GM21515 (cell line): ENCODE data around the gene SLC23A3.

ENCODE experiments used
- ATAC-seq: cut with Tn5 transposase; IDR thresholded peaks from one replicate; pipeline ENCODE4 v1.9.1; 2021; ENCODE audit not compliant: unreplicated experiment

SLC23A3 gene

DNA sequence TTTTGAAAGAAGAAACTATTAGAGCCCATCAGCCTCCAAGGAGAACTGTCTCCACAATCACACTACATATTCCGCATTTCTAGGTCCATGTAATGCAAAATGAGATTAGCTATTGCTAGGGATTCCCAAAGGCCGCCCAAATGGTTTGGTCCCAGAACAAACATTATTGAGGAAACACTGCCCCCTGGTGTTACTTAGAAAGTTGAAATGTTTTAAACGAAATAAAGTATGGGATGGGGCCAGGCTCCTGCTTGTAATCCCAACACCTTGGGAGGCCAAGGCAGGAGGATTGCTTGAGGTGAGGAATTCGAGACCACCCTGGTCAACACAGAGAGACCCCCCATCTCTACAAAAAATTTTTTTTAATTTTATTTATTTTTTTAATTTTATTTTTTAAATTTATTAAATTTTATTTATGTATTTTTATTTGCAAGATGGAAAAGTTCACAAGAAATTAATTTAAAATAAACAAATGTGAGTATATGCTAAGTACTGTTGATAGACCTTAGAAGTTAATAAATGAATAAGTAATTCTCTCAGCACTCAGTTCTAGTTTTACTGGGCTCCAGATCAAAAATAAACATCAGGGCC, 14.7 kb downstream of the SLC23A3 start:
- ATAC-seq = no peak

DNA sequence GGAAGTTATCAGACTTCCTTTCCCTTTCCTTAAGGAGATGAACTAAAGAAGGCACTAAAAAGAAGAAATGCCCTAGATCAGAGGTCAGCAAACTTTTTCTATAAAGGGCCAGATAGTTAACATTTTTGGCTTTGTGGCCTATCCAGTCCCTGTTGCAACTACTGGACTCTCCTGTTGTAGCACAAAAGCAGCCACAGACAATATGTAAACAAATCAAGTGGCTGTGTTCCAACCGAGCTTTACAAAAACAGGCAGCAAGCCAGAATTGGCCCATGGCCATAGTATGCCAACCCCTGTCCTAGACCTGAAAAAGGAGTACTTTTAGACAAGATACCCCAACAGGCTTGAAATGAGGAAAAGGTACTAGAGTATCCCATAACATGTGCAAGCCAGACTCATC, 20.2 kb downstream of the SLC23A3 start:
- ATAC-seq = no peak

DNA sequence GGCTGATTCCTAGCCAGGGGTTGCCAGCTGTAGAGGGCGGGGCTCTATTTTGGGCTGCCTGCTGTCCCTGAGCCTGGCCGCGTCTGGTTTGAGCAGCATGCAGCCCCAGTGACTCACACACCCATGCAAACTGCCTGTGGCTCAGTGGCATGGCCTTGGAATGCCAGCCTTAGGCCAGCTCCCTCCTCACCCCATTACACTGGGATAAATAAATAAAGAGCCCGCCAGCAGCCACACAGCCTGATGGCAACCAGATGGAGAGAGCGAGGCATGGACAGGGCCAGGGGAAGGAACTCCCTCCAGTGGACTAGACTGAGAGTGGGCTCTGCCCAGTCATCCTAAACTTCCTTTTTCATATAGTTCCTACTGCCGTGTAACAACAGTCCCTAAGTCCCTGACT, 27.5 kb downstream of the SLC23A3 start:
- no peak for ATAC-seq

DNA sequence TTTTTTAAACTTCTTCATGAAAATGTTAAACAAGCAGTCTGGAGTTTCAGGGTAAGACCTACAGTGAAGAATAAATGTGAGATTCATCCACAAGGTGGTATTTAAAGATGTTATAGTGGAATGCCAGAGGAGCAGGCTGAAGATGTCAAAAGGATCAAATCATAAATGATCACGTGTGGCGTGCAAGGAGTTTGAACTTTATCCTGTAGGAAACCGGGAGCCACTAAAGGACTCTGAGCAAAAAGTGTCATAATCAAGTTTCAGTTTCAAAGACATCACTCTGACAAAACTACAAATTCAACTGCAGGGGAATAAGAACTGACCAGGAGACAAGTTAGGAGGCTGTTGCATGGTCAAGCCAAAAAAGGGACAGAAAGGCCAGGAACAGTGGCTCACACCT, 29.1 kb downstream of the SLC23A3 start:
- no peak for ATAC-seq

DNA sequence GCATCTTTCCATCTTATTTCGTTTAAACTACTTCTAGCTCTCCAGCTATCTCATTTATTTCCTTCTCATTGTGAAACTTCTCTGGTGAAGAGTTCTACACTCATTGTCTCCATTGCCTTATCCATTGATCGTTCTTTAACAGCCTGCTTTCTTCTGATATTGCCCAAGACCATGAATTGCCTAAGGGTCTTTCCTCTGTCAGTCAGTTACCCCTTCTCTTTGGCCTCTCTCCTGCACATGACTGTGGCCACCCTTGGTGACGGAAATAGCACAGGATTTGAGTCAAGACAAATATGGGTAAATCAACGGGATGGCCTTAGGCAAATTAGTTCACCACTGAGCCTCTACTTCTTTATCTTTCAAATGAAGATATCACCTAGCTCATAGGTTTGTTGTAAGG, 35.9 kb downstream of the SLC23A3 start:
- no peak for ATAC-seq

DNA sequence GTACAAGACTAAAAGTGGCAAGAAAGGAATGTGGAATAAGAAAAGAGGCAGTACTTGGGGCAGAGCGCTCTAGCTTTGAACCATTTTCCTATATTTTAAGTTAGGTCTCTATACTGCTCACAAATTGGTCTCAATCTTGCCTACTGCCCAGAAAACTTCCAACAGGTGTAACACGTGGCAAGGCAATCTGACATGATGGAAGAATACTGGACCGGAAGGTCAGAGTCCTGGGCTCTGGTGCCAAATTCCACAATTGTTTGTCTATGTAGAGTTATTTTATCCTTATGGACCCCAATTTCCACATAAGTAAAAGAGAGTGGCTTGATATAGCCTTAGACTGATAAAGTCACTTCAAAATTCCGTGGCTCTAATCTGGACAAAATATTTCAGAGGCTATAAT, 38.1 kb downstream of the SLC23A3 start:
- no peak for ATAC-seq

DNA sequence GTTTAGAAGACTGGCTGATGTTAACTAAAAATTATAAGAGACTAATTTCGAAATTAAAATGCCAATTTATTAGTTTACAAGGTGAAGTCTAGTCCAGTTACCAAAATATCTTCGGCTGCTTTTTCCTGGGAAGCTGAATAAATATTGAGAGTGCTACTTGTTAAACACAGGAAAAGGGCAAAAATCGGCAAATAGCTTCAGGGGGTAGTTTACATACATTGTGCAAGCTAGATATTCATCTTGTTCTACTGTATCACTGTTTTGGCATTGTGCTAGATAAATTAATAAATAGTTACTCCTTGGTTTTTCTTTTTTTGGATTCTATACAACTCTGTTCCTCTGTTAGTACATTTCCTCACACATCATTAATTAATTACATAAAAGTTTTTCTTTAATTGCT, 38.5 kb downstream of the SLC23A3 start:
- no peak for ATAC-seq

DNA sequence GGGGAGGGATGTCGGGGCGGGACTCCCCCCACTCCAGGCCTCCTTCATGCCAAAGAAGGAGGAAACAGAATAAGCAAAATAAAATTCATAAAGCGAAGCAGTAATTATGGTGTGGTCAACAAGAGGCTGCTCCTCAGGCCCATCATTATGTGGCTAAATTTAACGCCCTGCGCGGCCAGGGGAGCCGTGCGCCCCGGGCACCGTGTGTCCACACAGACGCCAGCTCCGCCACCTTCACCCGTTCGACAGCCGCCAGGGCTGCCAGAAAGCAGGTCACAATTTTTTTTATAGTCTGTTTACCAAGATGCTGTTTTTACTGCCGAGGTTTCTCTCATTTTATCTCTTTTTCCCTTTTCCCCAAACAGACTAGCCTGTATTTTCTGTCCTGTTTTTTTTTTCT, 40.2 kb downstream of the SLC23A3 start:
- ATAC-seq = no peak

DNA sequence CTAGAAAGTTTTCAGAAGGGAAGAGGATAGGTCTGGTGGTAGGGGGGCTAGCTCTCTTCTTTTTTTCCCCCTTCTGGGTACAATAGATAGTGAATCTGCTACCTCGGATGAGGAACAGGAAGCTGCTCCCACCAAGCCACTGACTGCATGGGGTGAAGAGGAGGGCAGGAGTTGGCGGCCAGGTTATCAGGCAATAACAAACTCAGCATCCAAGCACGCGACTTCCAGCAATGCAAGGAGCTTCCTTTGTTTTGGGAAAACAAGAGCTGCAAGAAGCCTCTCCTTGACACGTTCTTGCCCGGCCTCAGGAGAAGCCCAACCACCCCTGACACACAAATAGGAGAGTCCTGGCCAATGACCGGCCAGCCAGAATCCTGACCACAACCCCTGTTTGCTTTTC, 41.4 kb downstream of the SLC23A3 start:
- ATAC-seq = no peak

DNA sequence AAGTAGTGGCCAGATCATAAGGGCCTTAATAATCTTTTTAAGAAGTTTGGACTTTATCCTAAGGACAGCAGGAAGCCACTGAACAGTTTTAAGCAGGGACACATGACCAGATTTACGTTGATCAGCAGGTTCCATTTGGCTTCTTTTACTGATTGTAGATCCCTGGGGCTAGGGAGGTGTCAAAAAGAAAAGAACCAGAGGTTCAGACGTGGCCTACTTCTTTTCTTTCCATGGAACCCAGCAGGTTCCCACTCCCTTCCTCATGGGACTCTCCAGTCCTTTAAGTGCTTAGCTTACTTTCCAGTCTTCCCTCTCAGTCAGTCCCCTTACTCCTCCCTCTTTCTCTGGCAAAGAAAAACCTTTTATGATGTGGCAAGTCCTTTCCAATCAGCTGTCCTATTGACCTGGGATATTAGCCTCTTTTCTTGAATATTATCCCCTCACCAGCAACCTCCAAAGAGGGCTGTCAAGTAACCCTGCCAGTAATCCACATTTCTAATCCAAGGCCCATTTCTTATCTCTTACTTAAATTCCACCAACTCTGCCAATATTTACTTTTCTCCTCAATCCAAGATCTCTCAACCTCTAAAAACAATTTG, 42.7 kb downstream of the SLC23A3 start:
- ATAC-seq = no peak

DNA sequence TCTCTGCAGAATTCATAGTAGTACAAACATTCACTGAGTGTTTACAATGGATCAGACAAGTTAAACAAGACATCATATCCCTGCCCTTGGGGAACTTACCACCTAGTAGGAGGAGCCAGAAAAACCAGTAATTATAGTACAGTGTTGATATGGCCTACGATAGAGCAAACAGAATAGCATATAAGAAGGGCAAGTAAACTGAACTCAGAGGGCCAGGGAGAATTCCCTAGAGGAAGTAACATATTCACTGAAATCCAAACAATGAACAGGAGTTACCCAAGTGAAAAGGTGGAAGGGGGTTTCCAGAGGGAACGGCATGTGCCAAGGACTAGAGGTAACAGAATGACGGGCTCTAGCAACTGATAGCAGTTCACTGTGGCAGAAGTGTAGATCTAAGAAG, 43.3 kb downstream of the SLC23A3 start:
- no peak for ATAC-seq

DNA sequence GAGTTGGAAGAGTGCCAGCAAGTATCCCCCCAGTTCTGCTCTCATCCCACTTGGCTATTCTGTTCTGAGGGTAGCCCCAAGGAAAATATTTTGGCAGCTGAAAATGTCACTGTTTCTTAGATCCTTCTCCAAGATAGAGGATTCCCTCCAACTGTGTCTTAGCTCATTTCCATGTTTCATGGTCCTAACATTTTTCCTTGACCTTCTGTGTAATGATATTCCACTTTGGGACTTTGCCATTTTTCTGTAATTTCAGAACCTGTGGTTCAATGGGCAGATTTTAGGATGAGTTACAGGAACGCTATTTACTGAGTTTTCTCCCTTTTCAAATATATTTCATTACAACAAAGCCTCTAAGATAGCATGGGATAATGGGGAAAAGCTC, 44.0 kb downstream of the SLC23A3 start:
- no peak for ATAC-seq

DNA sequence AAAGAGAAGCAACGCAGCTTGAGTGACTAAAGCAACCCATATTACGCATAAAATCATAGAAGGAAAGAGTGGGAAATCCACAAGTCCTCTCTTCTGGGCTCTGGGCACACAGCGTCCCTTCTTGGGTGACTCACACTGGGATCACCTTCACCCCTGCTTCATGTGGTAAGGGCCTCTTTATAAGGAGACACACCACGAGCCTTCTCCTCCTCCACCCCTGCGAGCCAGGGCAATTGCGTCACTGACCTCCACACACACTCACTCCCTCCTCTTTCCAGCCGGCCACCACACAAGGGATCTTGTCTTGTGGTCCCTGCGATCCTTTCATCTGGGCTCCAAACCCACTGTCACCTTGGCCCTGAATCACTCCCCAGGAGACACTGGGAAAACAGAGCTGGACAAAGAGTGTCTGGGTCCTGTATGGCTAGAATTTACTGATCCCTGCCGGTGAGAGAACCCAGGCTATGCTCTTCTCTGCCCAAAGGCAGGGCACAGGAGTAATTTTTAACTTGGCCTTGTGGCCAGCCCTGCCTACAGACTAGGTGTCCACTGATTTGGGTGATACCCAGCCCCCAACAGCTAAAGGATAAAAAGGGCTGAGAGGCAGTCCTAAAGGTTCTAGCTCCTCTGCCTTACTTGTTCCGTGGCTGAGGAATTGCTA, 44.5 kb downstream of the SLC23A3 start:
- no peak for ATAC-seq

DNA sequence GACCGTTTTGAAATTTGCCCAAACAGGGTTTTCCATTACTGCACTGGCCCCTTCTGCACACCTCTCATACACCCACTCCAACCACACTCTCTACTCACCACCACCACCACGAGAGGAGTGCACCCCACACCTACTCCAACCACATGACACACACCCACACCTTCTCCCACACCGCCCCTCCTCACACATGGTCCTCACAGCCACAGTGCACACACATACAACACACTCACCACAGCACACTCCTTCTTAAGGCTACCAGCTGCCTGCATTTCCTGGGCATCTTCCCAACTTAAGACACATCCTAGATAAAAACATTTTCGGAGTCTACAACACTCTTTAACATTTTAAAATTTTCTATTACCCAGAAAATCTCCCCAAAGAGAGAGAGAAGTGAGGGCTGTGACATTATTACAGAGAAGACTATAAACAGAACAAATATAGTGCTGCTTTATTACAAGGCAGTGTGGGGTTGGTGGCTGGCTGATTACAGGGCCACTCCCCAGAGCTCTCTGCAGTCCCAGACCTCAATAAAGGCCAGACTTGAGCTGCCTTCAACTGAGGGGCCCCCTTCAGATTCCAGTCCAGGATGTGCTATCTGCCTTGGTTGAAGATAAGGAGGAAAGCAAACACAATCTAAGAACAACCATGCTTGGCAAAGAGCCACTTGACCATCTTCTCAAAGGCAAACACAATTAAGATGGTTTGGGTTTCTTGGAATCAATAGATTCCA, 45.3 kb downstream of the SLC23A3 start:
- ATAC-seq = no peak

DNA sequence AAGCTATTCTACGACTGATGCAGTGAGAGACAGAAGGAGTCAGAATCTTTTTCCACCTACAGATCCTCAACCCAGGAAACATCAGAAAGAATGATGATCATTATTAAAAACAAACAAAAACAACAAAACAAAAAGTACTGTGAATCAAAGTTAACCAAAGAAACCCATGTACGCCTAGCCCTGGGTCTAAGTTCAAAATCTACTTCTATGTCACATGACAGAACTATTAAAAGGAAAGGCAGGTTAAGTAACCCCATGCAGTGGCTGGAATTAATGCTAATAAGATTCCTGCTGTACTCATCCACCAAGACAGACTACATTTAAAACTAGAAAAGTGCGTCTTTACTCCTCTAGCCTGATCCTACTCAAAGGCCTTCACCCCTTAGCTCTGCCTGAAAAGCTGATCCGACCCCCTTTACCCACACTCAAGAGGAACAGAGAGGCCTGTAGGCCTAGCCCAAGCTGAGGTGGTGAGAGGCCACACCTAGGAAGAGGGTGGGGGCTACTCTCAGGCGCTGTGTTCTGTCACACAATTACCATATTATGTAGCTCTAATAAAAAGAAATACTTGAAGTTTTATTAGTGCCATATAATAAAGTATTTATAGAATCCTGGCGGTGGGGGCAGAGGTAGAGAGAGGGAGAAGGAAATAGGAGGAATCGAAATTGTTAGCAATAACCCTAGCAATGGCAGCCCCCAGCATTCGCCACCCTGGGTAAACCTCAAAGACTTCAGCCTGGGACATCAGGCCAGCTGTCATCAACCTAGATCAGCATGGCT, 46.3 kb downstream of the SLC23A3 start:
- ATAC-seq = no peak

DNA sequence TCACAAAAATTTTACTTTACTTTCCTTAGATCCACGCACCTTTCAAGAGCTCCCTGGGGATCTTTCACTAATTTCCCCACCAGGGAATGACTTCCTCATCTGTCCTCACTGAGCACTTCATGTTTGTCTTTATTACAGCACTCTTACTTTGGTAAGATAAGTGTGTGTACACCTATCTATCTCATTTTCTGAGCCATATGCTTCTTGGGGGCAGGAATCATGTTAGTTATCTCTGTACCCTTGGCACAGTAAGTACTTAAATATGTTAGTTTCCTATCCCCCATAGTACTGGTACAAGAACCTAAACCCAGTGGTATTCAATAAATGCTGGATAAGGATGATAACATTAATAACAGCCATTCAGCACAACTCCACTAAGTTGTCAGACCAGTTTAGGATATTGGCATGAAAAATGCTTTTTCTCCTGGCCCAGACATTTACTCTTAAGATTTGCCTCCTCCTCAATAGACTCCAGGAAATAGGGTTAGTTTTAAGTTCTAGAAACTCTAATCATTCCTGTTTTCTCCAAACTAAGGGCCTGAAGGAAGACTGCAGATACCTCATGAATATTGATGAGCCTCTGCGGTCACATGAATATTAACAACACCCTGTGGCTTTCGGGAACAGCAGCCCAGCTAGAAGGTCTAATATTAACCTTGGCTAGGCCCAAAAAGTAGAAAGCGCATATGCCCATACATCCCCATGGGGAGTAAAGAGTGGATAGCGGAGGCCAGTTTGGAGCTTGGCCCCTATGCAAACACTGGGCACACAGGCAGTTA, 47.4 kb downstream of the SLC23A3 start:
- no peak for ATAC-seq

DNA sequence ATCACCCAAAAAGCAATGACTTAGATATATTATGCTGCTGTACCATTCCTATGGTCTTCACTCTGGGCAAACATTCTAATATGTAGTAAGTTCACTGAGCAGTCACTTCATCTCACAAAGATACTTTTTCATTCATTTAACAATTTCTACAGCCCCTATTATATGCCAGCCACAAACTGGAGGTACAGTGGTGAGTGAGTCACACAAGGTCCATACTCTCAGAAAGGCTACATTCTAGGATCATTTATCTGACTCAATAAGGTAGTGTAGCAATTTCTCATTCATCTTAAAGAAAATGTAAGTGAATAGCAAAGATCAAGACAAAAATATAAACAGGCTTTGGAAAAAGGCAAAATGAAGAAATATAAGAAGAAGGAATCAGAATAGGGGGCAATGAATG, 49.7 kb downstream of the SLC23A3 start:
- no peak for ATAC-seq

DNA sequence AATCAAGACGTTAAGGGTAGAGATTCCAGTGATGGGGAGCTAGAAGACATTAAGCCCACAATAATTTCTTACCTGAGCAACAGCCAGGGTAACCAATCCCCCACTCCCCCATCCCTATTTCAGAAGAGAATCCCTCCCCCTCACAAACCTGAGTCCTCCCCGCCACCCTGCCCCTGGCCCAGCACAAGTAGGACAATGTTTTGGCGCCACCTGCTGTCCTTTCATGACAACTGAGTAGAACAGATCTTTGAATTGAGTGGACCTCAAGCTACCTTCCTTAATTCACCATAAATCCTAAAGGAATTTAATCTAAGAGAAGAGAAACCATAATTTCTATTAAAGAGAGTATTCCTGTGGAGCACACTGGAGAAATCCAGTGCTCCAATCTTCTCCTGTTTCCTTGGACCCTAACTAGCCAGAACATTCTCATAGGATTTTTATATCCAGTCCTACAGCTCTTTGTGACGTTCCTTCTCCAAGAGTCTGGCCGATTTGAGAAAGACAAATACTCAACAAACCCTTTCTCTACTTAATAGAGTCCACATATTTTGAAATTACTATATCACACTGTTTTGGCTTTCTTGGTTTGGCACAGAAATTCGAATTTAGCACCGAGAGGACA, 50.3 kb downstream of the SLC23A3 start:
- no peak for ATAC-seq

DNA sequence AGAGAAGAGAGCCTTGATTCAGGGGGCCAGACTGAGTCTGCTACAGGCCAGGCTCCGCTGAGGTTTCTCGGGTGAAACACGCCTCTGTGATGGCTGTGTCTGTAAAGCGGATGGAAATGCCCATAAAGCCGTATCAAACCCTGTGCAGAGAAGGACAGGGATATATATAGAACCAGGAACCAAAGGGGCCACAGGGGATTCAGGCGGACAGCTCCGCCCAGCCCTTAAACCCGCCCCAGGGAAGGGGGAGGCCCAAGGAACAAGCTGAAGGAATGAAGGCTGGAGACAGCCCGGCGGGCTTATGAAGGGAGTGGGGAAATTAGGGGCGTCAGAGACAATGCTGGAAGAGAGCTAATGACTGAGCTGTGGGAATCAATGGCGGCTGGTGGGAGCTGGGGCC, 51.3 kb downstream of the SLC23A3 start:
- no peak for ATAC-seq
